Amygdala (tissue), 56 donors: Measurements from ENCODE around the gene GNPDA2.

Experiments
- DNase-seq, 56 donors: peaks; one replicate each; lab custom pipeline; 2025; lab: John Stamatoyannopoulos, UW

GNPDA2 gene

DNA sequence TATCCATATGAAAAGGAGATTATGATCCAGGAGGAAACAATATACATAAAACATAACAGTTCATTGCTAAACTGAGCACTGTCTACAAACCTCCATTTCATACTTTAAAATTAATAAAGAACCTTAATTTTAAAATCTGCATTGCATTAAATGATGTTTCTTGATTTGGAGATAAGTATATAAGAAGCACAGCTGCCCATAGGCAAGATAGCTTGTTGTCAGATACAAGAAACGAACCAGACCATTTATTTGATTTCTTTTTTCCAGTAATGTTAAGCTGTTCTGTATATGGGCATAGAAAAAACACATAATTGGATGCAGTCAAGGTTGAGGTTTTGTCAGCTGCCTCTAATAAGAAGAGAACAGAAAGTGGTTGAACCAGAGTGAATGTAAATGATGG, 41.7 kb downstream of the GNPDA2 start:
- no peak for DNase-seq

DNA sequence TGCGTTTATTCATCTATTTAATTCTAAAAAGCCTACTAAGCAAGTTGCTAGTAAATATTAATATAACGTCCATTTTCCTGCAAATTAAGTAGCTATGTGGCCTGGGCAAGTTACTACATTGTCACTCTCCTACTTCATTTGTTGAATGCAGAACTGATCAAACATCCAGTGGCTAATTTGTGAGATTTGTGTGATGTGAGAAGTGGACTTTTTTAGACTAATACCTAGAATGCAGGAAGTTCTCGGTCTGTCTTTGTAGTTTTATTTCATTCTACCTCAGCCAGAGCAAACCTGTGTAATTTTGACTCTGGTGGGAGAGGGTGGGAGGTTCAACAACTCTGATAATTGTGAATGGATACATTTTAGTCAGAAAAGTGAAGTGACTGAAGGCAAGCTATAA, 47.3 kb downstream of the GNPDA2 start:
- no peak for DNase-seq

DNA sequence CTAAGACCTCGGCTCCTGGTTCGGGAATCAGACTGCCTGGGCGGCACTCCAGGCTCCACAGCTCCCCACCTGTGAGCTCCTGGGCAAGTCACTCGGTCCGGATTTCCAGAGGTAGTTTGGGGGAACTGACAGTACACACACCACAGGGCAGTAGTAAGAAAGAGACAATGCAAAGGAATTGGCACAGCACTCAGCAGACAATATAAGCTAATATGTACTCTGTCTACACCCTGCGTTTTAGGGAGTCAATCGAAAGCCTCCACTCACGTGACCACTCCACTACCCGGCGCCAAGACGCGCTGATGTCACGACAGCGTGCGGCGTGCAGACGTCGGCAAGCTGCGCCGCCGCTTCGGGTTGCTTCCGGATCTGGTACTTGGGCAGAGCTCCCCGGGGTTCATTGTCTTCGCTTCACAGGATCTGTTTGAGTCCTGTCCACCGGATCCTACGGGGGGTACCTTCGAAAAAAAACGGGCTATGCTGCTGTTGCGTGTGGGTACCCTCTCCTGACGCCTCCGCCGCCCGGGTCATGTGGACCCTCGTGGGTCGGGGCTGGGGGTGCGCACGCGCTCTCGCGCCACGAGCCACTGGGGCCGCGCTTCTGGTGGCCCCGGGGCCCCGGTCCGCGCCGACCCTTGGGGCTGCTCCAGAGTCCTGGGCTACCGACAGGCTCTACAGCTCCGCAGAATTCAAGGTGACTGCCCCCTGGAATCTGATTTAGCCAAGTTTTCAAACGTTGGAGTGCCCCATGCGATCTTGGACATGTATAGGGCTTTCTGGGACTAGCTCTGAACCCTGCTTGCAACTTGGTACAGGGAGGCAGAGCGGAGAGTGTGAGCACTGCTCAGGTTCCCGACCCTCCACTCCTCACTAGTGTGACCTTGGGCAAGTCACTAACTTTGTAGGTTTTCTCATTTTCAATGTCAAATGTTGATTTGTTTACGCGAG, 48.0 kb downstream of the GNPDA2 start, which contains the start of gene GUF1:
TSS of gene GUF1 (plus strand) at position 327 of the 948 bp plus-strand sequence. CDS start at position 530, 203 bp downstream.
- DNase-seq, result peak; percentile 58 to 94 (median 80)

DNA sequence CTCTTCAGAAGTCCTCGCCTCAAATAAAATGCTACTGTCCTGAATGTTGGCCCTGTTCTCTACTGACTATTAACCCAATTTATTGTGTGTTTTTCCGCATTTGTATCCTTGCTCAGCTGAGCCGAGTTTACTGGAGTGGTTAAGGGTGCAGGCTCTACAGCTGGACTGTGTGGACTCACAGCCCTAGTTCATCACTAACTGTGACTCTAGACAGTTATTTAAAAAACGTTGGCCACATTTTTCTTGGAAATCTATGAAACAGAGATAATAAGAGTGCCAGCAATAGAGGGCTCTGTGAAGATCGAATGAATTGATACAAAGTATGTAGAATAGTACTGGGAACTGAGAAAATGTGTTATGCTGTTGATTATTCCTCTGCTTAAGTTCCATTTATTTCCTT, 51.0 kb downstream of the GNPDA2 start:
- DNase-seq, result no peak

DNA sequence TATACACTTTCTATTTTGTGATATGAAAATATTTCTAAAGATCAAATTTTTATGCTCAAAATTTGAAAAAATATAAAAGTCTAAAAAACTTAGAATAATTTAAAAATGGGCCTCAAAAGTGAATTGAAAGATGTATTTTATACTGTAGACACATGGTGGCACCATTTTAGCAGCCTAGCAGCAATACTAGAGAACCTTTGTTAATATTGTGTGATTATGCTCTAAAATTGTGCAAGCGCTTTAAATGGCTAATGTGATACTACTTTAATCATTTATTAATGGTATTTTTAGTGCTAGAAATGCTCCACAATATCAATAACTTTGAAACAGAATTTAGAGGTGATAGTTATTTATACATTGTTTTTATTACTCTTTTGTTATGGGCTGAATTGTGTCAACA, 51.9 kb downstream of the GNPDA2 start:
- DNase-seq, result no peak

DNA sequence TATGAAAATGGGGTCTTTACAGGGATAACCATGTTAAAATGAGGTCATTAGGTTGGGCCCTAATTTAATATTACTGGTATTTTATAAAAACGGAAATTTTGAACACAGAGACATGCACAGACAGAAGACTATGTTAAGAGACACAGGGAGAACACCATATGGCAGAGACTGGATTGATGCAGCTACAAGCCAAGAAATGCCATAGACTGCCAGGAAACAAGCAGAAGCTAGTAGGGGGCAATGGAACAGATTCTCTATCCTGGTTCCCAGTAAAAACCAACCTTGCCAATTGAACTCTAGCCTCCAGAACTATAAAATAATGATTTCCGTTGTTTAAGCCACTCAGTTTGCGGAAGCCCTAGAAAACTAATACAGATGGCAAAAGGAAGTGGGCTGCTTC, 54.7 kb downstream of the GNPDA2 start:
- DNase-seq, result no peak

DNA sequence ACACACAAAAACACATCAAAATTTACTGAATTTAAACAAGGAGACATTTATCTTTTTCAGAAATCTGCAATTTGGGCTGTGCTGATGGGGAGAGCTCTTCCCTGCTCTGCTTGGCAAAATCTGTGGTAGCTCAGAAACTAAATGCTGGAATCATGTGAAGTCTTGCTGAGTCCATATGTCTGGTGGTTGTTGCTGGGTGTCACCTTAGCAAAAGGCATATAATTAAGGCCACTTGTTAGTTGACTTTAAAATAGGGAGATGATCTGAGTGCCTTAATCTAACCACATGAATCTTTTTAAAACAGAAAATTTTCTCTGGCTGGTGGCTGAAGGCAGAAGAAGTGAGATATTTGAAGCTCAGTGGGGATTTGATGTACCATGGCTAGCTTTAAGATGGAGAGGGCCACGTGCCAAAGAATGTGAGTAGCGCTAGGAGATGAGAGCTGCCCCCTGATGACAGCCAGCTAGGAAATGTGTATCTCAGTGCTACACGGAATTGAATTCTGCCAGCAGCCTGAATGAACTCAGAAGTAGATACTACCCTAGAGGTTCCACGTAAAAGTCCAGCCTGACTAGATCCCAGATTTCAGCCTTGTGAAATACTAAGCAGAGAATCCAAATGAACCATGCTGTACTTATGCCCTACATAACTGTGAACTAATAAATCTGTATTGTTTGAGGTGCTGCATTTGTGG, 55.7 kb downstream of the GNPDA2 start:
- DNase-seq, result no peak

DNA sequence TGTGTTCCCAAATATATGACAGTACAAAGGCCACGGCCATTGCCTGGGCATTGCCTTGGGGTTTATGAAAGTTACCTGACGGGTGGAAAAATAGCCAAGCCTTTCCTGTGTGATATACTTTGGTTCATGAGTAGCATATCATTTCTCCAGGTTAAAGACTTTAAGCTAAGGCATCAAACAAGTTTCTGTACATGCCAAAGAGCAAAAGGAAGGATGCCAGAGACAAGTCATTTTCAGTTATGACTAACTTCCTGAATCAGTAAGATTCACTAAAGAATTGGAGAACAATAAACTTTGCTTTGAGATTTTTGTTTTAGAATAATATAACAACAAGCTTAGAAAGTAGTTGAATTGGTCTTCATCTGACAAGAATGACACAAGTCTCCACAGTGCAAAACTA, 57.8 kb downstream of the GNPDA2 start:
- no peak for DNase-seq

DNA sequence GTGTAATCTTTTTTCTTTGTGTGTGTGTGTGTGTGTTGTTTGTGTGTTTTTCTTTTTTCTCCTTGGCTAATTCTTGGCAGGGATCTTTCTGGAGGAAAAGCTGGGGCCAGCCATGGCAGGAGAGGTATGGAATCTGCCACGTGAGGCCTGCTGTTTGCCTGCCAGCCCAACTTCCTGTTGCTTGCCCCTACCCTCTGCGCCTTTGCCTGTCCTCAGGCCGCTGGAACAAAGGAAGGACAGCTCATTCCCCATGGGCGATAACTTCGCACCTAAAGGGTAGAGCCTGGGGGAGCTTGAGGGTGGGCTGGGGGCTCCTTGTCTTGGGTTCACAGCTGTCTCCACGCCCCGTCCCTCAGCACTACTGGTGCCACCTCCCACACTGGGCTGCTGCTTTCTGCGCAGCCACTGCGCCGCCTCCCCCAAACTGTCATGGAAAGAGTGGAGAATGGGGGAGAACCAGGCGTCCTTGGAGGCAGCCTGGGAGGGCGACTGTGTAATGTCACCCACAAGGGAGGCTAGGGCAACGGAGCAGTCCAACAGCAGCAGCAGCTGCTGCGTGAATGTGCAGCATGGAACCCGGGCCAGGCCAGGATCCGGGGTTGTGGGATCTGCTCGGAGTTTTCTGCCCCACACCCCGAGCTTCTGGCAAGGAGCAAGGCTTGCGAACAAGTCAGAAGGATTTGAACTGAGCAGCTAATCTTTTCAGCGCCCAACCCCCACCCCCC, 62.7 kb downstream of the GNPDA2 start:
- DNase-seq, result no peak

DNA sequence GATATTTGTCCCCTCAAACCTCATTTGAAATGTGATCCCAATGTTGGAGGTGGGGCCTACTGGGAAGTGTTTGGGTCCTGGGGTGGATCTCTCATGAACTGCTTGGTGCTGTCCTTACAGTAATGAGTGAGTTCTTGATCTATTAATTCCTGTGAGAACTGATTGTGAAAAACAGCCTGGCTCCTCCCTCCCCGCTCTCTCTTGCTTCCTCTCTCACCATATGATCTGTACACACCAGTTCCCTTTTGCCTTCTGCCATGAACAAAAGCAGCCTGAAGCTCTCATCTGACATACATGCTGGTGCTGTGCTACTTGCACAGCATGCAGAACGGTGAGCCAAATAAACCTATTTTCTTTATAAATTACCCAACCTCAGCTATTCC, 63.7 kb downstream of the GNPDA2 start:
- DNase-seq, result no peak

DNA sequence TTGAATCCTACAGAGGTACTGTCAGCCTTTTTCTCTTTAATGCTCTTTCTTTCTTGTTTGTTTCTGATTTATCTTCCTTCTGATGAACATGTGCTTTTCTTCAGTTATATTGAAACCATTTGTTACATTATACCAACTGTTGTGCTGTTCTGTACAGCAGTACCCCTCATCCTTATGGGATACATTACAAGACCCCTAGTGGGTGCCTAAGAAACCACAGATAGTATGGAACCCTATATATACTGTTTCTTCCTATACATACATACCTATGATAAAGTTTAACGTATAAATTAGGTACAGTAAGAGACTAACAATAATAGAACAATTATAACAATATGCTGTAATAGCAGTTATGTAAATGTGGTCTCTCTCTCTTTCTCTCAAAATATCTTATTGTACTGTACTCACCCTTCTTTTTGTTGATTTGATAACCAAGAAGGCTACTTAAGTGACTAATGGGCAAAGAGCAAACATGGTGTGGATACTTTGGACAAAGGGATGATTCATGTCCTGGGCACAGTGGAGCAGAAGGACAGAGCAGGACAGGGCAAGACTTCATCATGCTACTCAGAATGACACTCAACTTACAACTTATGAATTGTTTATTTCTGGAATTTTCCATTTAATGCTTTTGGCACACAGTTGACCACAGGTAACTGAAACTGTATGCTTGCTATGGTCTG, 64.3 kb downstream of the GNPDA2 start:
- DNase-seq, result no peak

DNA sequence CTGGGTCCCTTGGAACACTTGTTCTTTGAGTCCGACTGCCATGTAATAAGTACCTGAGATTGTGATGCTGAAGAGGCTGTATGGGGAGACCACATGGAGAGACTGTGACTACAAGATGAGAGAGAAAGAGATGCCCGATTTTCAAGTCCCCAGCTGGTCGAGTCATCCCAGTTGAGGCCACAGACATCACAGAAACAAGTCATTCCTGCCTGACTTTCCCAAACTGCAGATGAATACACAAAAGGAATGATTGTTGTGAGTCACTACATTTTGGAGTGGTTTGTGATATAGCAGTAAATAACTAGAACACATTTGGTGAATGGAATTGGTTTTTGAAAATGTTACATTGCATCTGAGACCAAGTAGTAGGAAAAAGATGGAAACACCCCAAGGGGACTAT, 66.0 kb downstream of the GNPDA2 start:
- no peak for DNase-seq

DNA sequence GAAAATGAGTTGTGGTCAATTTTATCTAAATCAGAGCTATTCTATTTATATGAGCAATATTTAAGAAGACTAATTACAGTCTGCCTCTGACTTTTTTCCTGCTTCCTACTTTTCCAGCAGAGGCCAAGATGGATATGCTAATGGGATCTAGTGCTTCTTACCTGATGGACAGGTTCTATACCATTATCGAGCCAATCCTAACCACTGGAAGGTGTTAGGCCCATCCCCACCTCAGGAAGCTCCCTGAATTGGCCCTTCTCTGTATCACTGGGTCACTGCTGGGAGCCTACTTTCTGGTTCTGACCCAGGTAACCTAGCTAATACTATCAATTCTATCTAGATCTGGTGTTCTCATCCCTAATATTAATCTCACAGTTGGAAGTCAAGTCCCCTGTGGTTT, 74.4 kb downstream of the GNPDA2 start:
- no peak for DNase-seq
